GM18502 (cell line): ENCODE data around the gene PRTN3.

ENCODE experiments used
- ATAC-seq: cut with Tn5 transposase; IDR thresholded peaks from one replicate; pipeline ENCODE4 v1.9.1; 2021; ENCODE audit warnings: mild to moderate bottlenecking; ENCODE audit not compliant: unreplicated experiment, poor library complexity

The PRTN3 gene

GRCh38 chr19:802498-803098, 38.2 kb upstream of the PRTN3 start:
- ATAC-seq: no peak

GRCh38 chr19:803099-803561, 37.7 kb upstream of the PRTN3 start:
- no peak for ATAC-seq

GRCh38 chr19:803686-804418, 36.9 kb upstream of the PRTN3 start:
- ATAC-seq: no peak

GRCh38 chr19:804419-805165, 36.2 kb upstream of the PRTN3 start:
- ATAC-seq: no peak

GRCh38 chr19:805166-805551, 35.6 kb upstream of the PRTN3 start:
- no peak for ATAC-seq

GRCh38 chr19:805600-806550, 34.9 kb upstream of the PRTN3 start:
- no peak for ATAC-seq

- no peak for ATAC-seq
These were observed 33.9 kb upstream of the PRTN3 start for GRCh38 chr19:806815-807421.

GRCh38 chr19:807627-808422, 33.0 kb upstream of the PRTN3 start:
- no peak for ATAC-seq

- no peak for ATAC-seq
These were observed 32.4 kb upstream of the PRTN3 start for GRCh38 chr19:808423-808775.

- ATAC-seq: no peak
These were observed 30.5 kb upstream of the PRTN3 start for GRCh38 chr19:810077-810855.

GRCh38 chr19:810883-811489, 29.8 kb upstream of the PRTN3 start:
- no peak for ATAC-seq

- ATAC-seq: no peak
These were observed 29.2 kb upstream of the PRTN3 start for GRCh38 chr19:811506-812048.

GRCh38 chr19:812049-812746, 28.6 kb upstream of the PRTN3 start:
- no peak for ATAC-seq

GRCh38 chr19:812747-813218, 28.0 kb upstream of the PRTN3 start:
- ATAC-seq: no peak

GRCh38 chr19:813219-814151, 27.3 kb upstream of the PRTN3 start:
- ATAC-seq: no peak
